Skeletal muscle cell (primary cell): ENCODE results near the gene KIF21A.
A peak's percentile ranks its signal among the peaks of the same experiment; 100 is the strongest.
"Not testable (repeated sequence)": the region's sequence is repeated elsewhere in the genome, so short reads cannot be mapped to it uniquely, and the experiment has no call there.

Experiments
- DNase-seq: peaks from one replicate; pipeline ENCODE4 v3.0.0-alpha.2; 2010; ENCODE audit warnings: low read depth
- H3K4me3 ChIP-seq: 2 replicates; pipeline ENCODE4 v1.5.1; 2011; ENCODE audit warnings: low read depth, mild to moderate bottlenecking, control low read depth, low read length, moderate library complexity

The KIF21A gene

GRCh38 chr12:39309516-39309915 is 133.4 kb downstream of the KIF21A start:
- no peak for DNase-seq

GRCh38 chr12:39301422-39301821 is 141.5 kb downstream of the KIF21A start:
- H3K4me3 ChIP-seq: no peak overlapping the region
- no peak for DNase-seq

More at GRCh38 chr12:39309516-39309915, 133.4 kb downstream of the KIF21A start:
- no peak overlapping the region for H3K4me3 ChIP-seq

GRCh38 chr12:39300799-39301198 is 142.1 kb downstream of the KIF21A start:
- no peak overlapping the region for H3K4me3 ChIP-seq
- peak; percentile 34 for DNase-seq

DNA sequence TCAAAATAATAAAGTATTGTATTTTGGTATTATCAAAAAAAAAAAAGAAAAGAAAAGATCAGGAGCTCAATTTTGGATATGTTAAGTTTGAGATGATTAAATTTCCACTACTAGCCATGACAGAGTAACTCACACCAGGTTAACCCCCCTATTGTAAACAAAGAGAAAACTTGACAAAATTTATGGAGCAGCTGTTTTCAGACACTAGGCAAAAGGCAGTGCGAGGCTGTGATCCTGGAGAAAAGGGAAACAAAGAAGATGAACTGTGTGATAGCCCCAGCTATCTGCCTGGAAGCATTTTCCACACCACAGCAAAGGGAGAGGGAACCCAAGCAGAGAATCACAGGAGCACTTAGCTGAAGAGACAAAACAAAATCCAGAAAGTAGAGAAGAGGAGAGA is 145.0 kb downstream of the KIF21A start:
- no peak overlapping the region for H3K4me3 ChIP-seq
- no peak for DNase-seq

GRCh38 chr12:39296496-39296895 is 146.4 kb downstream of the KIF21A start:
- no peak overlapping the region for H3K4me3 ChIP-seq
- DNase-seq: no peak

DNA sequence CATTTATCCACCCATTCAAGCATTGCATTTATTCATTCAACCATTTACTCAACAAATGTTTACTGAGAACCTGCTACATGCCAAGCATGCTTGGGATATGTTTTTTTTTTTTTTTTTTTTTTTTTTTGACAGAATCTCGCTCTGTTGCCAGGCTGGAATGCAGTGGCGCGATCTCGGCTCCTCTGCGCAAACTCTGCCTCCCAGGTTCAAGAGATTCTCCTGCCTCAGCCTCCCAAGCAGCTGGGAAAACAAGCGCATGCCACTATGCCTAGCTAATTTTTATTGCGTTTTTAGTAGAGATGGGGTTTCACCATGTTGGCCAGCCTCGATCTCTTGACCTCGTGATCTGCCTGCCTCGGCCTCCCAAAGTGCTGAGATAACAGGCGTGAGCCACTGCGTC is 147.3 kb downstream of the KIF21A start:
- DNase-seq, H3K4me3 ChIP-seq: not testable (repeated sequence)

DNA sequence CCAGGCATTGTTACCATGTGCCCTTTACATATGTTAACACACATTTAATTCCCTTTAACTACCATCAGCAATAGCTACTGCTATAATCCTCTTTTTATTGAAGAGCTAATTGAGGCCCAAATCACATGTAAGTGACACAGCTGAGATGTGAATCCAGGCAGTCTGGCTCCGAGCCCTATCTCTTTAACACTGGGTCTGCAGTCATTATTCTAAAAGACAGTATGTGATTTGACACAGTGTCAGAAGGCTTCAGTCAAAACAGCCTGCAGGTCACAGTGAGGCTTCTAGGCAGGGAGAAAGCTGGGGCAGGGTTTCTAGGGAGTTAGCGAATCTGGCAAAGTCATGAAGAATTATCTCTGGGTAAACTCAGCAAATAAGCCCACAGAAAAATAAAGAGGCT is 148.2 kb downstream of the KIF21A start:
- no peak overlapping the region for H3K4me3 ChIP-seq
- no peak for DNase-seq

- H3K4me3 ChIP-seq: no peak overlapping the region
- DNase-seq: no peak
Measured at GRCh38 chr12:39292125-39292630, 150.7 kb downstream of the KIF21A start.

GRCh38 chr12:39287817-39288216 is 155.1 kb downstream of the KIF21A start:
- DNase-seq: no peak
- no peak overlapping the region for H3K4me3 ChIP-seq

- no peak for DNase-seq
- H3K4me3 ChIP-seq: no peak overlapping the region
Measured at GRCh38 chr12:39287409-39287808, 155.5 kb downstream of the KIF21A start.

- DNase-seq: no peak
- H3K4me3 ChIP-seq: no peak overlapping the region
Measured at GRCh38 chr12:39278426-39278825, 164.5 kb downstream of the KIF21A start.

DNA sequence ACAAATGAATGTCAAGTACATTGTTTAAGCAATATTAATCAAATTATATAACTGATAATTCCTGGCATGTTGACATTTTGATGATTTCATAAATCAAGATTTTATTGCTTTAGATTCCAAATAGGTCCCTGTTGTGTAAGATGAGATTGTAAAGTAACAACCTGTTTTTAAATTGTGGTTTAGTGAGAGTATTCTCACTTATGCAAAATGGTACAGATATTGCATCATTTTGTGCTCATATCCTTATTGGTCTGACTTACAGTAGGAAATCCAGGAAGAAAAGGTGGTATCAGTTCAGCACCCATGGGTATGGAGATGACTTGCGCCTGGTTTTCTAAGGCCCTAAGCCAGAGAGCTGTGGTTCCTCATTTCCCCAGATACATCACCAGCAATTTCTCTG is 165.5 kb downstream of the KIF21A start:
- no peak for DNase-seq
- H3K4me3 ChIP-seq: no peak overlapping the region

DNA sequence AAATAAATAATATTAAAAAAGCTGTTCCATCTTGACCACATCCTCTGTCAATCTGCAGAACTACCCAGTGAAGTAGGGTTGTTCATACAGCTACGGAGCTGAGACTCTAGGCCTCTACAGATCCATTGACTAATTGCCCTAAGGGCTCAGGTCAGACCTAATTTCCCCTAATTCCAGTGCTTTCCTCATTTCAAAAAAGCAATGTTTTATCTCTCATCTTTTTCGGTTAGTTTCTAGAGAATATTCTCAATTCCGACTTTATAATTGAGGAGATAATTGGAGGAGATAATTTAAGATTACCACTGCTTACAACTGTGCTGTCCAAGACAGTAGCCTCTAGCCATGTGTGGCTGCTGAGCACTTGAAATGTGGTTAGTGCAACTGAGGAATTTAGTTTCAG is 167.1 kb downstream of the KIF21A start:
- no peak for DNase-seq
- no peak overlapping the region for H3K4me3 ChIP-seq

DNA sequence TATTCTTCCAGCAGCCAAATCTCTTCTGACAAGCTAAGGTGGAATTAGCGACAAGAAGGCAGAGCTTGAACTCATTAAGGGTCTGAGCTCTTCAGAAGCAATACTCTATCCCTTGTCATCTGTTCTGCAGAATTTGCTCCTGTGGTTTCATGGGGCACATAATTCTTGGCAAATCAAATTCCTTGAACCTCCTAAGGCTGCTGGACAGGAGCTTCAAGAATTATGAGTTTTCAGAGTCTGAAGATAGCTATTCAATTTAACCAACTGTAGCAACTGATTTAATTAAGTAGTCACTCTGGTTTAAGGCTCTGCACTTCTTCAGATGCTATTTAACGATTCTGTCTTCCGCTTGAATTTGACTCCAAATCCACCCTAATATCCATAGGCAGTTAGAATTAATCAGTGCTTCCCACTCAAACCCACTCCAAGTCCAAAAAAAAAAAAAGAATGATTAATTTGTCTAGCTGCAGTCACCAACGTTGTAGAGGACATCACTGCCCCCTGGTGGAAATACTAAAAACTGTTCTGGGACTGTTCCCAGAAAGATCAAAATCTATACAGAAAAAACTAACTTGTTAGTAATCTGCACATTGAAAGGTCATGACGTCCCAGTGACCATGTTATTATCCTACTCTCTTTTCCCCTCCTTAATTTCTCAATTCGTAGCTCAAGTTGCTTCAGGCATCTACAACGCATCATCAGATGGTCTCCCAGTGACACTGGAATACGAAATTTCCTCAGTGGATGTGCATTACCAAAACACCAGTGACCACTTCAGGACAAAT is 169.9 kb downstream of the KIF21A start:
- H3K4me3 ChIP-seq: no peak overlapping the region
- no peak for DNase-seq

- no peak overlapping the region for H3K4me3 ChIP-seq
- DNase-seq: no peak
Measured at GRCh38 chr12:39269492-39269891, 173.4 kb downstream of the KIF21A start.

DNA sequence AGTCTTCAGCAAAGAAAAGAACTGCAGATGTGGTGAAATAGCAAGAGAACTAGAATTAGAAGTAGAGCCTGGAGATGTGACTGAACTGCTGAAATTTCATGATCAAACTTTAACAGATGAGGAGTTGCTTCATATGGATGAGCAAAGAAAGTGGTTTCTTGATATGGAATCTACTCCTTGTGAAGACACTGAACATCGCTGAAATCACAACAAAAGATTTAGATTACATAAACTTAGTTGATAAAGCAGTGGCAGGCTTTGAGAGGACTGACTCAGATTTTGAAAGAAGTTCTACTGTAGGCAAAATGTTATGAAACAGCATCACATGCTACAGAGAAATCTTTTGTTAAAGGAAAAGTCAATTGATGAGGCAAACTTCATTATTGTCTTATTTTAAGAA is 175.0 kb downstream of the KIF21A start:
- DNase-seq: no peak

DNA sequence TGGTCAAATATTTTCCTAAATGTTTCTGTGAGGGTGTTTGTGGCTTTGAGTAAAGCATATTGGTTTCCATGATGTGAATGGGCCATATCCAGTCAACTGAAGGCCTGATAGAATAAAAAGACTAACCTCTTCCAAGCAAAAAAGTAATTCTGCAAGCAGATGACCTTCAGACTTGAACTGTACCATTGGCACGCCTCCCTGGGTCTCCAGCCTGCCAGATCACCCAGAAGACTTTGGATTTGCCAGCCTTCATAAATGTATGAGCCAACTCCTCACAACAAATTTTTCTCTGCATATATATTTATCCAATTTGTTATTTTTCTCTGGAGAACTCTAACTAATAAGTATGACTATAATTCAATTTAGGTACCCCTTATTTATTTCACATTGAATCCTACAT is 190.3 kb downstream of the KIF21A start:
- H3K4me3 ChIP-seq: no peak overlapping the region
- no peak for DNase-seq

More for the DNA sequence above, 175.0 kb downstream of the KIF21A start:
- H3K4me3 ChIP-seq: no peak overlapping the region
